WTC11 (cell line): ENCODE measurements around the gene PPEF1. TPM values are rescaled to one million over a fixed set of nuclear protein-coding genes. Genes with fewer than 3 reads are reported as not detected.

Experiments used
- ATAC-seq: fragments of 200-7000 bp; cut with Tn5 transposase; 2 replicates; pipeline ENCODE4 v1.10.0; 2021; ENCODE audit warnings: mild to moderate bottlenecking, moderate library complexity
- CTCF ChIA-PET: fragments of 300-600 bp; sonication (Branson Sonifier 250); formaldehyde crosslinking; loops from one replicate; lab custom pipeline; 2021; ENCODE audit warnings: antibody characterized with exemption; lab: Charles Lee
- POLR2A ChIA-PET: fragments of 350-600 bp; sonication (Branson Sonifier 250); formaldehyde crosslinking; loops from one replicate; lab custom pipeline; 2021; ENCODE audit warnings: antibody characterized with exemption; lab: Charles Lee
- DNase-seq: peaks from one replicate; pipeline ENCODE4 v3.0.0; 2021; ENCODE audit warnings: low spot score
- H3K27ac Mint-ChIP-seq: 2 replicates; pipeline ENCODE4 v1.8.0; 2021; ENCODE audit warnings: mixed read lengths
- H3K27me3 Mint-ChIP-seq: 2 replicates; pipeline ENCODE4 v1.8.0; 2021; ENCODE audit warnings: low read depth, mild to moderate bottlenecking, moderate library complexity, mixed read lengths
- H3K36me3 Mint-ChIP-seq: 2 replicates; pipeline ENCODE4 v1.8.0; 2021; ENCODE audit warnings: mixed read lengths
- H3K4me1 Mint-ChIP-seq: 2 replicates; pipeline ENCODE4 v1.8.0; 2022; ENCODE audit warnings: mixed read lengths
- H3K4me3 Mint-ChIP-seq: 2 replicates; pipeline ENCODE4 v1.8.0; 2021; ENCODE audit warnings: mild to moderate bottlenecking, moderate library complexity, mixed read lengths
- H3K9me3 Mint-ChIP-seq: 2 replicates; pipeline ENCODE4 v1.8.0; 2021; ENCODE audit warnings: mixed read lengths
- ATF1 ChIP-seq: sonication (generic); formaldehyde crosslinking; IDR thresholded peaks from 2 replicates; pipeline ENCODE4 v1.8.1; 2023; ENCODE audit warnings: mild to moderate bottlenecking, moderate library complexity, missing genetic modification reagents
- ESRRA ChIP-seq: sonication (generic); formaldehyde crosslinking; IDR thresholded peaks from 2 replicates; pipeline ENCODE4 v1.8.1; 2022; ENCODE audit warnings: mild to moderate bottlenecking, missing genetic modification reagents, borderline replicate concordance
- GTF2I ChIP-seq: fragments of 250-450 bp; sonication (Bioruptor Pico); conservative IDR thresholded peaks from 2 replicates; pipeline ENCODE4 v1.4.0; 2021; ENCODE audit warnings: mild to moderate bottlenecking
- HMGXB4 ChIP-seq: sonication (generic); formaldehyde crosslinking; IDR thresholded peaks from 2 replicates; pipeline ENCODE4 v1.8.1; 2023; ENCODE audit warnings: mild to moderate bottlenecking, moderate library complexity, missing genetic modification reagents
- IRF1 ChIP-seq: sonication (generic); formaldehyde crosslinking; IDR thresholded peaks from 2 replicates; pipeline ENCODE4 v1.8.0; 2023; ENCODE audit warnings: missing genetic modification reagents
- IRF2 ChIP-seq: sonication (generic); formaldehyde crosslinking; IDR thresholded peaks from 2 replicates; pipeline ENCODE4 v1.8.0; 2022; ENCODE audit warnings: low read depth, missing genetic modification reagents, borderline replicate concordance
- MYBL2 ChIP-seq: sonication (generic); formaldehyde crosslinking; IDR thresholded peaks from 2 replicates; pipeline ENCODE4 v1.8.1; 2023; ENCODE audit warnings: mild to moderate bottlenecking, moderate library complexity, missing genetic modification reagents
- NR2C2 ChIP-seq: sonication (generic); formaldehyde crosslinking; IDR thresholded peaks from 2 replicates; pipeline ENCODE4 v1.8.0; 2022; ENCODE audit warnings: mild to moderate bottlenecking, missing genetic modification reagents
- SMAD3 ChIP-seq: sonication (generic); formaldehyde crosslinking; IDR thresholded peaks from 2 replicates; pipeline ENCODE4 v1.8.0; 2022; ENCODE audit warnings: missing genetic modification reagents, mild to moderate bottlenecking, borderline replicate concordance
- SOX15 ChIP-seq: fragments of 250-450 bp; sonication (Bioruptor Pico); IDR thresholded peaks from 2 replicates; pipeline ENCODE4 v1.9.0; 2021; ENCODE audit warnings: mild to moderate bottlenecking
- TCF7 ChIP-seq: sonication (generic); formaldehyde crosslinking; IDR thresholded peaks from 2 replicates; pipeline ENCODE4 v1.8.0; 2022; ENCODE audit warnings: mild to moderate bottlenecking, low read depth, missing genetic modification reagents, moderate library complexity
- TEAD1 ChIP-seq: sonication (generic); formaldehyde crosslinking; IDR thresholded peaks from 2 replicates; pipeline ENCODE4 v1.8.0; 2022; ENCODE audit warnings: mild to moderate bottlenecking, missing genetic modification reagents
- USF1 ChIP-seq: sonication (generic); formaldehyde crosslinking; IDR thresholded peaks from 2 replicates; pipeline ENCODE4 v1.8.0; 2022; ENCODE audit warnings: mild to moderate bottlenecking, missing genetic modification reagents
- ZNF317 ChIP-seq: sonication (generic); formaldehyde crosslinking; IDR thresholded peaks from 2 replicates; pipeline ENCODE4 v1.8.1; 2023; ENCODE audit warnings: low read depth, mild to moderate bottlenecking, moderate library complexity, missing genetic modification reagents, borderline replicate concordance
- ZNF416 ChIP-seq: fragments of 250-450 bp; sonication (Bioruptor Pico); IDR thresholded peaks from 2 replicates; pipeline ENCODE4 v1.9.0; 2021; ENCODE audit warnings: mild to moderate bottlenecking, inconsistent platforms
- ZNF425 ChIP-seq: fragments of 250-450 bp; sonication (Bioruptor Pico); conservative IDR thresholded peaks from 2 replicates; pipeline ENCODE4 v1.9.0; 2021; ENCODE audit warnings: mild to moderate bottlenecking
- ZNF512 ChIP-seq: sonication (generic); formaldehyde crosslinking; IDR thresholded peaks from 2 replicates; pipeline ENCODE4 v1.8.1; 2022; ENCODE audit warnings: missing genetic modification reagents, borderline replicate concordance
- ZNF671 ChIP-seq: fragments of 250-450 bp; sonication (Bioruptor Pico); IDR thresholded peaks from 2 replicates; pipeline ENCODE4 v1.8.0; 2021; ENCODE audit warnings: mild to moderate bottlenecking
- total RNA-seq: library from RNA; stranded (reverse); gene quantifications from 3 replicates; pipeline ENCODE4 v1.2.3, GENCODE V29; 2021

The PPEF1 gene
- total RNA-seq, 1 experiment from 2014 or later: 0.31 TPM

GRCh38 chrX:18769364-18769763, 61.9 kb downstream of the PPEF1 start:
- Mint-ChIP-seq H3K4me3 (no peak overlapping the region), H3K9me3 (peaks cover 9% of the 10 kb centered on the region), H3K27ac (no peak overlapping the region), H3K27me3 (peaks cover 3% of the 10 kb centered on the region; the same call in 1 of the 2 replicates), H3K36me3 (peaks cover 8% of the 10 kb centered on the region), H3K4me1 (peaks cover under 1% of the 10 kb centered on the region)
- DNase-seq (no peak), ATAC-seq (no peak)
- CTCF ChIA-PET: no interaction called here
- POLR2A ChIA-PET: no interaction called here
- TF ChIP-seq ZNF425 (no peak), ZNF512 (CRISPR knock-in tag) (no peak), ZNF317 (CRISPR knock-in tag) (no peak), HMGXB4 (no peak), ZNF416 (CRISPR knock-in tag) (no peak), IRF1 (CRISPR knock-in tag) (no peak), TCF7 (CRISPR knock-in tag) (no peak), SOX15 (CRISPR knock-in tag) (no peak), ATF1 (CRISPR knock-in tag) (no peak), GTF2I (CRISPR knock-in tag) (no peak), TEAD1 (CRISPR knock-in tag) (no peak), ZNF671 (CRISPR knock-in tag) (no peak)

GRCh38 chrX:18769812-18770573, 62.5 kb downstream of the PPEF1 start:
- no peak overlapping the region for H3K27ac Mint-ChIP-seq
- peaks cover 7% of the 10 kb centered on the region for H3K4me1 Mint-ChIP-seq
- POLR2A ChIA-PET: no interaction called here
- peaks cover 8% of the 10 kb centered on the region for H3K36me3 Mint-ChIP-seq
- peaks cover 3% of the 10 kb centered on the region; the same call in 1 of the 2 replicates for H3K27me3 Mint-ChIP-seq
- peaks cover 15% of the 10 kb centered on the region for H3K9me3 Mint-ChIP-seq
- DNase-seq: no peak
- ATAC-seq: no peak
- CTCF ChIA-PET: no interaction called here
- no peak overlapping the region for H3K4me3 Mint-ChIP-seq
- TF ChIP-seq USF1 (CRISPR knock-in tag) (no peak), MYBL2 (CRISPR knock-in tag) (no peak), ZNF317 (CRISPR knock-in tag) (no peak), ESRRA (no peak), NR2C2 (CRISPR knock-in tag) (no peak), IRF2 (CRISPR knock-in tag) (no peak), SMAD3 (no peak)
